Suppressor macrophage (primary cell): ENCODE measurements around the gene SLC7A4.

Experiments
- DNase-seq, 4 experiments: peaks; one replicate each; pipeline ENCODE4 v3.0.0-alpha.2; 2020 to 2022

Gene SLC7A4

DNA sequence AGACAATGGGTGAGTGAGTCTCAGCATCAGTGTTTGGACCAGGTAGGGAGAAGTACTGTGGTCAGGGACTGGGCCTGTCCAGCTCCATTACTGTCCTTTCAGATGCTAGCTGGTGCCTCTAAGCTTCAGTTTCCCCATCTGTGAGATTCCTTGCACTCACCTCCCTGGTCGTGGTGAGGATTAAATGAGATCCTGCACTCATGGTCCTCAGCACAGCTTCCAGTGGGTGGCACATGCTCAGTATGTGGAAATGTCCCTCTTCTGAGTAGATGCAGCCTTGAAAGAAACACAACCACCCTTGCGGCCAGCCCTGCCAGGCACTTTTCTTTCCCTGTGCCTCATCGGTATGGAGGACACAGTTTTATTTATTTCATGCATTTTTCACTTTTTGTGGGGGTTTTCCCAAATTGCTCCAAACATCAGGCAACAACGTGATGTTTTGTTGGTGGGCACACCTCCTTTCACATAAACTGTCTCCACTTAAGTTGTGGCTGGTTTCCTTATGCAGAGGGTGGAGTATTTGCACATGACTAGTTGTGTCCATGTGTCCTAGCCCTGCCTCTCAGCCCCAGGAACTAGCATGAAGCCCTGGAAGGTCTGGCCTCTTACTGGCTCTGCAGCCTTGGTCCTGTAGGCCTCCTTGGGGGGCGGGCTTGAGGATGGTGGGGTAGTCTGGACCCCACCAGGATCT lies 49.1 kb downstream of the SLC7A4 start:
- no peak for DNase-seq

DNA sequence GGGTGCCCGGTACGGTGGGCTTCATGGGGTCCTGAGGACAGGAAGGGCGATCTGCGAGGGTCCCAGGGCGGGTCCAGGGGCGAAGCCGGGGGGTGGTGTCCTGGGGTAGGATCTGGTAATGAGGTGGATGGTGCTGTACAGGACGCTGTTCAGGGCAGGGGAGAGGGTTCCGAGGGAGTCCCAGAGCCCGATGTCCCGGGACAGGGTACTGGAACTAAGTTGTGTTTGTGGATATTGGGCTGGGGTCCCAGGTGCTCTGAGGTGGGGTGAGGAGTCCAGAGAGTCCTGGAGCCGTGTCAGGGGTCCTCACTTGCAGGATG lies 49.8 kb downstream of the SLC7A4 start:
- no peak for DNase-seq

GRCh38 chr22:20981787-20982562 lies 50.4 kb downstream of the SLC7A4 start, which contains the start of gene LZTR1:
Gene LZTR1 (plus strand): TSS chr22:20982297. CDS start chr22:20982372, 75 bp downstream.
- DNase-seq, result peak; percentile 86 to 94 (median 90)

DNA sequence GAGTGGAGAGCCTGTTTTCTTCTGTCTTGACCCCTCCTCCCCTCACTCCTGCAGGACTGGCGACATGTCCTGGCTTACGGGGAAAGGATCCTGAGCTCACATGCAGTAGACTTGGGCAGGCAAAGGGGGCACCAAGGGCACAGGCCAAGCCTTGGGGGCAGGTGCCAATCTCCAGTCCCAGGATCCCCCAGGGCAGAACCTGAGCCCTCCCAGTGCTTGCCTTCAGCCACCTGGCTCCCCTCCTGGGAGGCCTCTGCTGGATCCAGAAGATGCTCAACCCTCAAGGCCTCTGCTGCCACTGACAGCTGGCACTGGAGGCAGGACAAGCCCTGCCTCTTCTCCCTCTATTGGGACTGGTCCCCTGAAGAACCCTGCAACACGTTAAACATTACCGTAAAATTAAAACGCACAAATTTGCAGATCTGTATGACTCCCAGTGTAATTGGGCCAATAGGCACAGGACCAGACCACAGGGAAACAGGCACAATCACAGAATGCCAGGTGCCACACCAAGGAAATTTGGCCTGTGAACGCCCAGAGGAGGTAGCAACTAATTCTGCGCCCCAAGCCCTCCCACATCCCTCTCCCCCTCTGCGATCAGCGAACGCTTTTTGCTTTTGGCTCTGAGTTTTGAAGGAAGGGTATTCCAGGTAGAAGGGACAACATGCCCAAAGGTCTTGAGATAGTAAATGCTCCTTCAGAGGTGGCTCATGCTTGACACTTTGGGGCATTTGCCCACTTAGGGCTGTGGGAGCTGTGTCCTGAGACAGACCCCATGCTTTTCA lies 51.2 kb downstream of the SLC7A4 start:
- no peak for DNase-seq

DNA sequence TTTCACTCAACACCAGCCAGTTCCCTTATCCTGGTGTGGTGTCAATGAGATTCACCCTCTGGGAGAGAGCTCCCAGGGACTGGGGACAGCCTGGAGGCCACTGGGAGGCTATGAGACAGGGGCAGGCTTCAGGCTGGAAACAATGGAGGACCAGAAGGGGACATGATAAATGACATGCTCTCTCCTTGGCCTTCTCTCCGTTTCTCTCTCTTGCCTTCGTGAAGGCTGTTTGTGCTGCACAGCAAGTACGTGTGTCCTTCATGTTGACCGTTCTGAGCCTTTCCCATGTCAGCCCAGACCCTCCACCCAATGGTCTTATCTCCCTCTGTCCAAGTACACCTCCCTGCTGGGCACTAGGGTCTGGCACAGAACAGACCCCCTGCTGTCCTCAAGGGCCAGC lies 51.8 kb downstream of the SLC7A4 start:
- no peak for DNase-seq

- DNase-seq, result peak; percentile 31 to 68 (median 46)
Measured at GRCh38 chr22:20979940-20980453, 52.4 kb downstream of the SLC7A4 start.

GRCh38 chr22:20979243-20979809 lies 53.0 kb downstream of the SLC7A4 start:
- DNase-seq, result peak; percentile 70 to 86 (median 78)
